Naive B cell (primary cell): ENCODE measurements around the gene FUT8. TPM values are rescaled to one million over a fixed set of nuclear protein-coding genes. Genes with fewer than 3 reads are reported as not detected.
A peak's percentile ranks its signal among the peaks of the same experiment; 100 is the strongest.
"Not testable (repeated sequence)": the region's sequence is repeated elsewhere in the genome, so short reads cannot be mapped to it uniquely, and the experiment has no call there.

Experiments
- ATAC-seq, 2 donors: fragments of 150-1000 bp; cut with Tn5 transposase; 2 replicates each; pipeline ENCODE4 v1.10.0; 2021; ENCODE audit warnings: low read depth in 2 of 2, mild to moderate bottlenecking in 2 of 2, moderate library complexity in 2 of 2
- DNase-seq: peaks from one replicate; pipeline ENCODE4 v3.0.0; 2022
- H3K27ac Mint-ChIP-seq, 6 donors: one replicate each; pipeline ENCODE4 v1.8.0; 2020 to 2022; ENCODE audit warnings: mild to moderate bottlenecking in 6 of 6, mixed read lengths in 6 of 6, moderate library complexity in 5 of 6, inconsistent platforms in 2 of 6
- H3K27me3 Mint-ChIP-seq, 3 donors: one replicate each; pipeline ENCODE4 v1.8.0; 2021 to 2022; ENCODE audit warnings: mixed read lengths in 3 of 3, mild to moderate bottlenecking in 1 of 3
- H3K36me3 Mint-ChIP-seq, 2 donors: one replicate each; pipeline ENCODE4 v1.8.0; 2020 to 2022; ENCODE audit warnings: mixed read lengths in 2 of 2, inconsistent platforms in 1 of 2, mild to moderate bottlenecking in 1 of 2
- H3K4me1 Mint-ChIP-seq, 3 donors: one replicate each; pipeline ENCODE4 v1.8.0; 2020 to 2022; ENCODE audit warnings: mixed read lengths in 3 of 3, inconsistent platforms in 1 of 3, mild to moderate bottlenecking in 1 of 3, moderate library complexity in 1 of 3
- H3K4me3 Mint-ChIP-seq, 8 donors: one replicate each; pipeline ENCODE4 v1.8.0; 2020 to 2022; ENCODE audit warnings: mild to moderate bottlenecking in 8 of 8, mixed read lengths in 8 of 8, moderate library complexity in 8 of 8, inconsistent platforms in 2 of 8
- H3K9me3 Mint-ChIP-seq, 7 donors: one replicate each; pipeline ENCODE4 v1.8.0; 2020 to 2022; ENCODE audit warnings: mixed read lengths in 7 of 7, mild to moderate bottlenecking in 5 of 7, inconsistent platforms in 2 of 7, moderate library complexity in 1 of 7
- polyA plus RNA-seq, 6 donors: library from polyadenylated mRNA; unstranded; fragments of 300-500 nt; fragmentation: Illumina TruSeq; gene quantifications; one replicate each; pipeline ENCODE4 v1.2.3, GENCODE V29; 2021; ENCODE audit warnings: low read depth in 6 of 6

The FUT8 gene
- polyA plus RNA-seq, 6 donors from 2014 or later: 5.7 to 22.8 (median 16.2) TPM

- ATAC-seq (no peak), DNase-seq (no peak)
- Mint-ChIP-seq H3K36me3 (peaks cover 14 to 23% of the 10 kb centered on the region in 2 donors), H3K27me3 (no peaks in the 10 kb centered on the region), H3K4me1 (no peaks in the 10 kb centered on the region), H3K9me3 (peaks cover 0 to 5% (median 4%) of the 10 kb centered on the region in 7 donors), H3K4me3 (no peak overlapping the region), H3K27ac (peak overlapping the region in 1 of 6 donors; percentile 8)
These were observed 291.9 kb downstream of the FUT8 start for GRCh38 chr14:65704437-65704836.

GRCh38 chr14:65704850-65705249 lies 292.3 kb downstream of the FUT8 start:
- peak overlapping the region in 1 of 6 donors; percentile 8 for H3K27ac Mint-ChIP-seq
- H3K4me1 Mint-ChIP-seq: no peaks in the 10 kb centered on the region
- no peak overlapping the region for H3K4me3 Mint-ChIP-seq
- H3K27me3 Mint-ChIP-seq: no peaks in the 10 kb centered on the region
- DNase-seq: no peak
- no peak for ATAC-seq
- peaks cover 14 to 23% of the 10 kb centered on the region in 2 donors for H3K36me3 Mint-ChIP-seq
- H3K9me3 Mint-ChIP-seq: peaks cover 0 to 5% (median 4%) of the 10 kb centered on the region in 7 donors

GRCh38 chr14:65709576-65709975 lies 297.0 kb downstream of the FUT8 start:
- DNase-seq (no peak), ATAC-seq (no peak)
- peaks cover 21 to 33% of the 10 kb centered on the region in 2 donors for H3K36me3 Mint-ChIP-seq
- H3K4me3 Mint-ChIP-seq: no peak overlapping the region
- H3K27me3 Mint-ChIP-seq: no peaks in the 10 kb centered on the region
- no peak overlapping the region for H3K27ac Mint-ChIP-seq
- peaks cover 2 to 14% (median 4%) of the 10 kb centered on the region in 3 donors for H3K4me1 Mint-ChIP-seq
- H3K9me3 Mint-ChIP-seq: peaks cover 7 to 21% (median 14%) of the 10 kb centered on the region in 7 donors

GRCh38 chr14:65716813-65717212 lies 304.3 kb downstream of the FUT8 start:
- H3K27ac Mint-ChIP-seq: peak overlapping the region in 1 of 6 donors; percentile 24
- H3K4me1 Mint-ChIP-seq: peaks cover 14 to 22% (median 15%) of the 10 kb centered on the region in 3 donors
- ATAC-seq, H3K27me3 Mint-ChIP-seq, DNase-seq, H3K4me3 Mint-ChIP-seq: not testable (repeated sequence)
- H3K36me3 Mint-ChIP-seq: peaks cover 41 to 46% of the 10 kb centered on the region in 2 donors
- peaks cover 10 to 54% (median 43%) of the 10 kb centered on the region in 7 donors for H3K9me3 Mint-ChIP-seq

GRCh38 chr14:65717384-65717915 lies 304.9 kb downstream of the FUT8 start:
- H3K27ac Mint-ChIP-seq, H3K27me3 Mint-ChIP-seq, DNase-seq, ATAC-seq: not testable (repeated sequence)
- Mint-ChIP-seq H3K4me3 (peak overlapping the region in 1 of 8 donors; percentile 75), H3K4me1 (peaks cover 15 to 28% (median 17%) of the 10 kb centered on the region in 3 donors), H3K9me3 (peaks cover 10 to 54% (median 43%) of the 10 kb centered on the region in 7 donors), H3K36me3 (peaks cover 43 to 46% of the 10 kb centered on the region in 2 donors)

GRCh38 chr14:65718629-65719028 lies 306.1 kb downstream of the FUT8 start:
- peaks cover 22 to 36% (median 24%) of the 10 kb centered on the region in 3 donors for H3K4me1 Mint-ChIP-seq
- H3K36me3 Mint-ChIP-seq: peaks cover 38 to 43% of the 10 kb centered on the region in 2 donors
- H3K9me3 Mint-ChIP-seq: peaks cover 8 to 45% (median 37%) of the 10 kb centered on the region in 7 donors
- H3K4me3 Mint-ChIP-seq: no peak overlapping the region
- no peak for ATAC-seq
- peak overlapping the region in 1 of 6 donors; percentile 21 for H3K27ac Mint-ChIP-seq
- no peak for DNase-seq
- no peaks in the 10 kb centered on the region for H3K27me3 Mint-ChIP-seq

- H3K9me3 Mint-ChIP-seq: peaks cover 5 to 31% (median 26%) of the 10 kb centered on the region in 7 donors
- no peaks in the 10 kb centered on the region for H3K27me3 Mint-ChIP-seq
- peak overlapping the region in 1 of 8 donors; percentile 22 for H3K4me3 Mint-ChIP-seq
- ATAC-seq: no peak
- peaks cover 14 to 29% (median 21%) of the 10 kb centered on the region in 3 donors for H3K4me1 Mint-ChIP-seq
- H3K27ac Mint-ChIP-seq: peak overlapping the region in 1 of 6 donors; percentile 26
- H3K36me3 Mint-ChIP-seq: peaks cover 34 to 43% of the 10 kb centered on the region in 2 donors
- no peak for DNase-seq
These were observed 307.6 kb downstream of the FUT8 start for GRCh38 chr14:65720171-65720570.

GRCh38 chr14:65720743-65721142 lies 308.2 kb downstream of the FUT8 start:
- Mint-ChIP-seq H3K9me3 (peaks cover 5 to 26% (median 20%) of the 10 kb centered on the region in 7 donors), H3K4me1 (peaks cover 8 to 24% (median 17%) of the 10 kb centered on the region in 3 donors), H3K4me3 (no peak overlapping the region), H3K36me3 (peaks cover 29 to 44% of the 10 kb centered on the region in 2 donors), H3K27ac (no peak overlapping the region), H3K27me3 (no peaks in the 10 kb centered on the region)
- ATAC-seq (no peak), DNase-seq (no peak)

- H3K4me1 Mint-ChIP-seq: peaks cover 8 to 22% (median 19%) of the 10 kb centered on the region in 3 donors
- peaks cover 5 to 23% (median 17%) of the 10 kb centered on the region in 7 donors for H3K9me3 Mint-ChIP-seq
- no peak overlapping the region for H3K4me3 Mint-ChIP-seq
- H3K36me3 Mint-ChIP-seq: peaks cover 44 to 63% of the 10 kb centered on the region in 2 donors
- H3K27ac Mint-ChIP-seq: peak overlapping the region in 2 of 6 donors; percentile 83 to 88
- ATAC-seq (no peak), DNase-seq (no peak)
- no peaks in the 10 kb centered on the region for H3K27me3 Mint-ChIP-seq
These were observed 310.8 kb downstream of the FUT8 start for GRCh38 chr14:65723348-65723747.

GRCh38 chr14:65728604-65729003 lies 316.1 kb downstream of the FUT8 start:
- Mint-ChIP-seq H3K27ac (no peak overlapping the region), H3K4me3 (no peak overlapping the region), H3K4me1 (peaks cover 7 to 12% (median 9%) of the 10 kb centered on the region in 3 donors), H3K27me3 (no peaks in the 10 kb centered on the region), H3K9me3 (peaks cover 0 to 13% (median 7%) of the 10 kb centered on the region in 7 donors), H3K36me3 (peaks cover 34 to 54% of the 10 kb centered on the region in 2 donors)
- ATAC-seq: no peak
- DNase-seq: no peak

GRCh38 chr14:65729566-65729965 lies 317.0 kb downstream of the FUT8 start:
- Mint-ChIP-seq H3K4me1 (peaks cover 7 to 12% (median 9%) of the 10 kb centered on the region in 3 donors), H3K27me3 (no peaks in the 10 kb centered on the region), H3K9me3 (peaks cover 0 to 13% (median 7%) of the 10 kb centered on the region in 7 donors), H3K27ac (peak overlapping the region in 1 of 6 donors; percentile 49), H3K36me3 (peaks cover 31 to 50% of the 10 kb centered on the region in 2 donors), H3K4me3 (peak overlapping the region in 1 of 8 donors; percentile 29)
- DNase-seq (no peak), ATAC-seq (no peak)

- no peaks in the 10 kb centered on the region for H3K27me3 Mint-ChIP-seq
- peak; percentile 80 to 96 for ATAC-seq
- peak; percentile 9 for DNase-seq
- peaks cover 14 to 43% of the 10 kb centered on the region in 2 donors for H3K36me3 Mint-ChIP-seq
- H3K9me3 Mint-ChIP-seq: peaks cover 0 to 6% (median 3%) of the 10 kb centered on the region in 7 donors
- H3K27ac Mint-ChIP-seq: peak overlapping the region in 5 of 6 donors; percentile 22 to 85 (median 54)
- no peak overlapping the region for H3K4me3 Mint-ChIP-seq
- peaks cover 7 to 12% (median 9%) of the 10 kb centered on the region in 3 donors for H3K4me1 Mint-ChIP-seq
These were observed 319.5 kb downstream of the FUT8 start for GRCh38 chr14:65731933-65732506.

- H3K36me3 Mint-ChIP-seq: peaks cover 21 to 32% of the 10 kb centered on the region in 2 donors
- H3K4me3 Mint-ChIP-seq: no peak overlapping the region
- peaks cover 0 to 4% (median 0%) of the 10 kb centered on the region in 3 donors for H3K4me1 Mint-ChIP-seq
- ATAC-seq (no peak), DNase-seq (no peak)
- H3K27ac Mint-ChIP-seq: no peak overlapping the region
- no peaks in the 10 kb centered on the region for H3K27me3 Mint-ChIP-seq
- no peaks in the 10 kb centered on the region for H3K9me3 Mint-ChIP-seq
These were observed 325.8 kb downstream of the FUT8 start for GRCh38 chr14:65738339-65738738.
